ENCODE measurements around the gene TSSK3. TPM values are rescaled to one million over a fixed set of nuclear protein-coding genes. Genes with fewer than 3 reads are reported as not detected.

TSSK3 gene
- total and polyA plus RNA-seq, 2 donors (not counting 3 experiments of a cell fraction or from before 2014, with no cell fraction given): 0.42 to 0.65 TPM

- intact Hi-C loops (cut with micrococcal nuclease) (loop anchor here (1.0 kb wide), 4 partner anchors 69 to 102 kb away; partner anchors contain the start of genes EIF3I and TMEM234), dilution Hi-C loops (cut with MboI; ENCODE audit: extremely low pct_ligation_motif_present, low sequenced_read_pairs) (no loop called here)
- TF ChIP-seq JUN (IDR thresholded peaks at IDR 0.05; ENCODE audit: borderline replicate concordance, insufficient read depth, insufficient read length, low read depth) (no peak), MAX (IDR thresholded peaks at IDR 0.05; ENCODE audit: insufficient read depth, insufficient read length) (no peak), CTCF (IDR thresholded peaks at IDR 0.05; ENCODE audit: extremely low read depth in 1 of 2, insufficient read depth in 1 of 2, low read depth in 1 of 2, low read length in 2 of 2) (no peak), POLR2AphosphoS5 (IDR thresholded peaks at IDR 0.05; ENCODE audit: insufficient read depth, low read depth, low read length) (no peak), EZH2 (IDR thresholded peaks at IDR 0.05; ENCODE audit: borderline replicate concordance, low read depth, low read length, severe bottlenecking) (no peak), MYC (IDR thresholded peaks at IDR 0.05; ENCODE audit: low read depth, low read length) (no peak), GATA2 (IDR thresholded peaks at IDR 0.05; ENCODE audit: insufficient read depth, insufficient read length, low read depth, low read length) (no peak), FOS (IDR thresholded peaks at IDR 0.05; ENCODE audit: borderline replicate concordance, insufficient read depth, low read length) (no peak), POLR2A (IDR thresholded peaks at IDR 0.05; ENCODE audit: low read depth, low read length) (no peak)
- no peak overlapping the region for H3K4me2 ChIP-seq (ENCODE audit: insufficient read depth, low read length)
- BruUV-seq (replicated peaks): no TSS peak
- no peak overlapping the region for H3K27ac ChIP-seq (ENCODE audit: insufficient read depth, low read depth, low read length)
- H3K79me2 ChIP-seq (ENCODE audit: control insufficient read depth, insufficient read depth, low read length): peaks cover 5% of the 10 kb centered on the region
- H3K9ac ChIP-seq (replicated peaks; ENCODE audit: extremely low read depth, insufficient read depth, low read length): no peak overlapping the region
- H4K20me1 ChIP-seq (replicated peaks; ENCODE audit: control insufficient read depth, extremely low read depth, insufficient read depth, low read length): peaks cover 2% of the 10 kb centered on the region
- H3K27me3 ChIP-seq (ENCODE audit: control insufficient read depth in 2 of 2, insufficient read depth in 2 of 2, low read length in 2 of 2): no peaks in the 10 kb centered on the region
- ChIA-PET POLR2A (interaction anchor here (0.9 to 1.0 kb wide), 2 partner anchors 20 to 76 kb away, joined by 4 to 5 read pairs; no protein-coding TSS in a partner anchor), CTCF (interaction anchor here (0.9 to 4.1 kb wide), 11 partner anchors 14 to 101 kb away, joined by 3 to 78 read pairs (median 7); partner anchors contain the start of genes FAM167B, HDAC1 and LCK)
- peaks cover 0 to 7% of the 10 kb centered on the region in 2 experiments for H3K36me3 ChIP-seq (ENCODE audit: control insufficient read depth in 2 of 2, extremely low read depth in 1 of 2, insufficient read depth in 2 of 2, low read length in 2 of 2)
- DNase-seq (ENCODE audit: low read depth, low spot score) (no peak), FAIRE-seq (no peak)
- no peak overlapping the region for H2AFZ ChIP-seq (ENCODE audit: low read depth, low read length)
- H3K9me1 ChIP-seq (replicated peaks; ENCODE audit: control insufficient read depth, extremely low read depth, insufficient read depth, low read length): no peaks in the 10 kb centered on the region
- H3K4me1 ChIP-seq (ENCODE audit: control insufficient read depth, extremely low read depth, insufficient read depth, low read length): peaks cover 6% of the 10 kb centered on the region
- H3K4me3 ChIP-seq (replicated peaks in 1 of 3; ENCODE audit: insufficient read depth in 1 of 3, low read depth in 1 of 3, low read length in 3 of 3): no peak overlapping the region
- H3K9me3 ChIP-seq (replicated peaks; ENCODE audit: control insufficient read depth, insufficient read depth, low read length): no peaks in the 10 kb centered on the region
Observed at GRCh38 chr1:32316903-32317277, 45.4 kb upstream of the TSSK3 start.
